ENCODE measurements around the gene STUB1.
A peak's percentile ranks its signal among the peaks of the same experiment; 100 is the strongest.

STUB1 gene

GRCh38 chr16:679814-680624, at the start of gene STUB1:
STUB1 (plus strand) TSS chr16:680410; CDS start chr16:680526, 116 bp downstream.
- DNase-seq, result peak; percentile 94

GRCh38 chr16:630815-631405, 49.3 kb upstream of the STUB1 start, which contains the start of gene WFIKKN1:
WFIKKN1 (plus strand) TSS chr16:630985; CDS start chr16:631254, 269 bp downstream.
- DNase-seq, result no peak

GRCh38 chr16:631808-632358, 48.3 kb upstream of the STUB1 start:
- DNase-seq, result no peak

- no peak for DNase-seq
Measured at GRCh38 chr16:632486-633335, 47.5 kb upstream of the STUB1 start.

- no peak for DNase-seq
Measured at GRCh38 chr16:633336-634050, 46.7 kb upstream of the STUB1 start.

DNA sequence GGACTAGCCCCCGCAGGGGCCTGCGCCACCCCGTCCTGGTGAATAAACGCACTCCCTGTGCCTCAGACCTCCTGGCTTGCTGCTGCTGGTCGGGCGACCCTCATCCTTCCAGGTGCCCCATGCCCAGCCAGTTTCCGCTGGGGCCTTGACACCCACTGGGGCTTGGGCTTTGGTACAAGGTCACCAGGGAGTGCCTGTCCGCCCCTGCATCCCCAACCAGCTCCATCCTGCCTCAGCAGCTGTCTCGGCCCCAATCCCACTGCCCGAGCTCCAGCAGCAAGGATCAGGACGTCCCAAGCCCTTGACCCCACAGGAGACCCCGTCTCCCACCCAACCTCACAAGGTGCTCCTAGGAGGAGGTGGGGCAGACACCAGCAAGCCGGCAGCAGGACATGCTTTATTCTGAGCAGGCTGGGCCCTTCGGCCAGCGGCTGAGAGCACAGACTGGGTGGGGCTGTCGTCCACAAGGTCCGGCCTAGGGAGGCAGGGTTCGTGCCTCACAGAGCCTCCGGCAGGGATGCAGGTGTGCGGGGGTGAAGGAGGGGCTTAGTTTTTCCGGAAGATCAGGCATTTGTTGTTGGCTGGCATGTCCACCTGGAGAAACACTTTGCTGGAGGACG, 46.0 kb upstream of the STUB1 start:
- DNase-seq, result no peak

GRCh38 chr16:634996-635395, 45.2 kb upstream of the STUB1 start:
- no peak for DNase-seq

DNA sequence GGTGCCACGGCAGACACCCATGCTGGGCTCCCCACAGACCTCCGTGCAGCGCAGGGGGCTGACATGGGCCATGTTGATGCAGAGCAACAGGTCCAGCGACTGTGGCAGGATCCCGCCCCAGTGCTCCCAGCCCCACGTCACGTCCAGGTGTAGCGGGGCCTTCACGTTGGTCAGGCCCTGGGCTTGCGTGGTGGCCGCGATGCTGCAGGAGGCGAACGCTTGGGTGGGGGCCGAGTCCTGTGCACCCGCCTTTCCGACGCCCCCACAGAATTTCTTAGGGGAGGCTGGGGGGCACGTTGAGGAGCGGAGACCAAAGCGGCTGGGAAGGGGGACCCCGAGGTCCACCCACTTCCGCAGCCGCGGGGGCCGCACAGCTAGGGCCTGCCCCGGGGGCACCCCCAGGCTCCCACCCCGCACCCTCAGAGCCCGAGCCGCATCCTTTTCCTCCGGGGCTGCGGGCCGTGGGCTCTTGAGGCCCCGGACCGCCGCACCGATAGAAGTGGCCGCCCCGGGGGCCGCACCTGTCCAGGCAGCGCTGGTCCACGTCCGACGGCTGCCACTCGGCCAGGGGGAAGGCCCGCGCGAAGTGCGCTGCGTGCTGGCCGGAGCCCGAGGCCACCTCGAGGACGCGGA, 44.5 kb upstream of the STUB1 start:
- no peak for DNase-seq

DNA sequence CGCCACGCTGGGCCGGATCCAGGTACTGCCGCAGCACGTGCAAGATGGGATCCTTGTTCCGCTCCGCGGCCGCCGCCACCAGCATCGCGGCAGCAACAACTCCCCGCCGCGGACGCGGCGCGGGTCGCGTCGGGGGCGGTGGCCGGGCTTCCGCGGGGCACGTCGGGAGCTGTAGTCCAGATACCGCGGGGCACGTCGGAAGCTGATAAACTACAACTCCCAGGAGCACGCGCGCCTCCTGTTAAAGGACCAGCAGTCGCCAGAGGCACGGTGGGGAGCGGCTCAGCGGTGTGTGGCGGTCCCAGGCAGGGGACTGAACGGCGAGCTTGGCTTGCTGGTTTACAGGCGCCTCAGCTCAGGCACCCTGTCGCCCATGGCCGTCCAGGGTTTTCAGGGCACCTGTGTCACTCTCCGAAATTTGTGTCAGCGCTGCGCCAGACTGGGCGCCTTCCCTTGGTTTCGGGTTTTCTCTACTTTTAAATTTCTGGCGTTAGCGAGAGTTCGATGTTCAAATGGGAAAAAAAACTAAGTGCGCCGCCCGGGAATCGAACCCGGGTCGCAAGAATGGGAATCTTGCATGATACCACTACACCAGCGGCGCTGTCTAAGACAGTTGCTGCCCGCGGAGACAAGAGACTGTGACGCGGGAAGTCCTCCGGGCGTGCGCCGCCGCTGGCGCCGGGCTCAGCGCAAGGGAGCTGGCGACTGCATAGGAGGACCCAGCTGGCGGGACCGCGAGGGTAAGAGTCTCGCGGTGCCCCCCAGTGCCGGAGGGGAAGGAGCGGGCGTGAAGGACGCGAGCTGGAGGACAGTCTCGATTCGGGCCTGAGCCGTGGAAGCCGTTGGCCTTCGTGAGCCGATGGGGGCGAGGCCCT, 43.8 kb upstream of the STUB1 start, which contains the start of gene METTL26:
METTL26 (minus strand) TSS at position 100 of the 875 bp plus-strand sequence; CDS start at position 85, 15 bp downstream.
- peak; percentile 98 for DNase-seq

DNA sequence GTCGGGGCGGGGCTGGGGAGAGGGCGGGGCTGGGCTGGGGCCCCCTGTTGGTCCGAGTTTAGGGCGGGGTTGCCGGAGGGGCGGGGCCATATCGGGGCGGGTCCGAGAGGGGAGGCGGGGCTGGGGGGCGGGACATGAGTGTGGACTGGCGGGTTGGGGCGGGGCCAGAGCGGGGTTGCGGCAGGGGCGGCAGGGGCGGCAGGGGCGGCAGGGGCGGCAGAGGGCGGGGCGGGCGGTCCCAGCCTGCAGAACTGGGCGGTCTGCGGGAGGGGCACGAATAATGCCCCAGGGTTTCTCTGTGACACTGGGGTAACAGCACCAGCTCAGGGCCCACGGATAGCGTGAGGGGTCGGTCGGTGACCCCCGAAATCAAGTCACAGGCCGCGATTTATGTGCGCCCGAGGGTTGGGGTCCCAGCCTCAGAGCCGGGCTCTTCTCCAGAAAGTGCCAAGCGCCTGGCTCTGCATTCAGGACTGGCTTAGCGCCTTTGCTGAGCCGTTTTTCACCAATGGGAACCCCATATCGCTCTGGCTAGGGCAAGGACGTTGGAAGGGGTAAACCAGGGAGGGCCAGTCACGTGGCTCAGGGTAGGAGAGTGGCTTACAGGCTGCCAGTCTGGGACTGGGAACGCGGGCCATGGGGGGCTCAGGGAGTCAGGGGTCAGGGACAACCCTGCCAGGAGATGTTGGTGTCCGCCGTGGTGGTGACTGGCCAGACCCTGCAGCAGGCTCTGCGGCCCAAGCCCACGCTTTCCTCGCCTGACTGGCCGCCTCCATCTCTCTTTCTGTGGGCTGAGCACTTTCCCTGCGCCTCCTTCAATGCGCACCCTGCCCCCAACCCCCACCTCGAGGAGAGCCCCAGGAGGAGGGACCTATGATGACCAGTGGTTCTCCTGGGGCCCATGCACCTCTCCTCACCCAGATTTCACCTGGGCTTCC, 42.9 kb upstream of the STUB1 start:
- DNase-seq, result peak; percentile 91

GRCh38 chr16:638034-638543, 42.1 kb upstream of the STUB1 start:
- no peak for DNase-seq

- no peak for DNase-seq
Measured at GRCh38 chr16:638836-639235, 41.4 kb upstream of the STUB1 start.

GRCh38 chr16:640614-641013, 39.6 kb upstream of the STUB1 start:
- DNase-seq, result no peak

DNA sequence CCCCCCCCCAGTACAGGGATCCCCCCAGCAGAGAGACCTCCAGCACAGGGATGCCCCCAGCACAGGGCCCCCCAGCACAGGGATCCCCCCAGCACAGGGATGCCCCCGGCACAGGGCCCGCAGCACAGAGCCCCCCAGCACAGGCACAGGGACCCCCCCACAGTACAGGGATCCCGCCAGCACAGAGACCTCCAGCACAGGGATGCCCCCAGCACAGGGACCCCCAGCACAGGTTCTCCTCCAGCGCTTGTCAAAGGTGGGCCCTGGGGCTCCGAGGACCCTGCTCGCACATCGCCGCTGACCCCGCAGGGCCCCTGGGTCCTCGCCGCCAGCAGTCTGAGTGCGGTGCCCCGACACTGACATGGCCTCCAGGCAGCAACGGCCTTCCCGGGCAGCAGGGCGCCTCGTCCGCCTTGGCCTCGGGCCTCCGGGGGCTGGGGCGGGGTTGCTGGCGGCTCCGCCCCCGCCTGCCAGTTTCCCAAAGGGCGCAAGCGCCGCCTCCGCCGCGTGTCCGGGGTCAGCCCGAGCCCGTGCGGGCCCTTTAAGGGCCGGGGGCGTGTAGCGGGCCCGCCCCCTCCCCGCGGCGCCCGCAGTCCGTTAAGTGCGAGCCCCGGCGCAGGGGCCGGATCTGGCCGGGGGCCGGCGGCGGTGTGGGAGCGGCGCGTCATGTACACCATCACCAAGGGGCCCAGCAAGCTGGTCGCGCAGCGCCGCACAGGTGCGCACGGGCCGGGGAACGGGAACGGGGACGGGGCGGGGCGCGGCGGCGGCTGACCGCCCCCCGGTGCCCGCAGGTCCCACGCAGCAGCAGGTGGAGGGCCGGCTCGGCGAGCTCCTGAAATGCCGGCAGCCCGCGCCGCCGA, 38.7 kb upstream of the STUB1 start, which contains the start of gene MCRIP2:
MCRIP2 (plus strand) TSS at position 503 of the 863 bp plus-strand sequence; CDS start at position 667, 164 bp downstream.
- DNase-seq, result peak; percentile 84

GRCh38 chr16:642189-643049, 37.8 kb upstream of the STUB1 start:
- peak; percentile 60 for DNase-seq

- DNase-seq, result no peak
Measured at GRCh38 chr16:643050-643368, 37.2 kb upstream of the STUB1 start.

DNA sequence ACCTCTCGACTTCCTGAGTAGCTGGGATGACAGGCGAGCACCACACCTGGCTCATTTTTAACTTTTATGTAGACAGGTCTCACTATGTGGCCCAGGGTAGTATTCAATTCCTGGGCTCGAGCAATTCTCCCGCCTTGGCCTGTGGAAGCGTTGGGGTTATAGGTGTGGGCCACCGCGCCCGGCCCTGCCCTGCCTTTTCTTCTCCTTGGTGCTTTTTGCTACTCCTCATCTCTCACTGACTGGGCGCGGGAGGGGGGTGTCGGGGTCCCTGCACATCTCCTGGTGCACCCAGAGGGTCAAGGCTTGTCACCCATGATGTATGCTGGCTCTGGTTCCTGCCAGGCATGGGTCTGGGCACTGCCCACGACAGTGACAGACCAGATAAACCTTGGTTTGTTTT, 35.7 kb upstream of the STUB1 start:
- DNase-seq, result no peak

All from stimulated activated CD8-positive, alpha-beta memory T cell treated with anti-CD3 and anti-CD28 coated beads, Interleukin-4, amount 100 ng/mL, for 48 hours (primary cell).